HG02884 (cell line): ENCODE data around the gene KCNJ6.
"Not testable (repeated sequence)": the region's sequence is repeated elsewhere in the genome, so short reads cannot be mapped to it uniquely, and the experiment has no call there.

Experiments used
- ATAC-seq: cut with Tn5 transposase; IDR thresholded peaks from one replicate; pipeline ENCODE4 v1.9.1; 2021; ENCODE audit warnings: mild to moderate bottlenecking, moderate library complexity; ENCODE audit not compliant: unreplicated experiment

The KCNJ6 gene

DNA sequence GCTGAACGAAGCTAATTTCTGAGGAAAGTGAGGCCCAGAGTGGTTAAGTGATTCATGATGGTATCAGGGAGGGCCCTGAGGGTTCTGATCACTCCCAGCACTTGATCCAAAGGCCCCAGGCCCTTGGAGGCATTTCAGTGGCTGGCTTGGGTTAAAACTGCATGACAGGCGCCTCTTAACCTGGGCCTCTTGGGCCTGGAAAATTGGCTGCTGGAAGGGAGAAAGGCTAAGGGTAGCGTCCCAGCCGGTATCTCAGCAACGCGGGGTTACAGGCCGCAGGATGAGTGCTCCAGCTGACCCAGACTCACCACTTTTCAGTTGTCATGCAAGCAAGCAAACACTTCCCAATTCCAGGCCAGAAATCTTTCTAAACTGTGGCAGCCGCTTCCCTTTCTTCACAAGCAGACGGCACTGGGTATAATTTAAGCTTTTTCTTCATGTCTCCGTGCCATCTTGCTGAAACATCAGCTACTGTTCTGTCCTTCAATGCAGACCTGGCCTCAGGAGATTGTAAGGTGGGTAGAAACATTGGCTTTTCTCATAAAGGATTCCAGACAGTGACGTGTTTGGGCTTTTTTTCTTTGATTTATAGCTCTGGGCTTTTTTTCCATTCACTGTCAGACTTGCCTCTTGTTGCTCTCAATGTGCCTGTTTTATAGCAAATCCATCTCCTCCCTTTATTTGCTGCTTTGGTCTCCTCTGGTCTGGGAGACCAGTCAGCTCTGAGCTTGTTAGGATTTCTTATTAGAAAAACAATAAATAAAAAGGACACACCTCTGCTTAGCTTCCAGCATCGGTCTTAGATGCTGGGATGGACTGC is 229.1 kb downstream of the KCNJ6 start:
- ATAC-seq = no peak

- ATAC-seq = no peak
Measured at GRCh38 chr21:37684547-37684946, 231.7 kb downstream of the KCNJ6 start.

DNA sequence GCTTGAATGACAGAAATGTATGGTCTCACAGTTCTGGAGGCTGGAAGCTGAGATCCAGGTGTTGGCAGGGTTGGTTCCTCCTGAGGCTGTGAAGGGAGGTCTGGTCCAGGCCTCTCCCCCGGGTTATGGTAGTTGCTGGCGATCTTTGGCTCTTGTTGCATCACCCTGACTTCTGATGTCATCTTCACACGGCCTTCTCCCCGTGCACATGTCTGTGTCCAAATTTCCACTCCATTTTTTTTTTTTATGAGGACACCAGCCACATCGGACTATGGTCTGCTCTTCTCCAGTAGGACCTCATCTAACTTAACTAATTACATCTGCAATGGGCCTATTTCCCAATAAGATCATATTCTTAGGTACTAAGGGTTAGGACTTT is 232.2 kb downstream of the KCNJ6 start:
- no peak for ATAC-seq

GRCh38 chr21:37683396-37684114 is 232.7 kb downstream of the KCNJ6 start:
- ATAC-seq = no peak

DNA sequence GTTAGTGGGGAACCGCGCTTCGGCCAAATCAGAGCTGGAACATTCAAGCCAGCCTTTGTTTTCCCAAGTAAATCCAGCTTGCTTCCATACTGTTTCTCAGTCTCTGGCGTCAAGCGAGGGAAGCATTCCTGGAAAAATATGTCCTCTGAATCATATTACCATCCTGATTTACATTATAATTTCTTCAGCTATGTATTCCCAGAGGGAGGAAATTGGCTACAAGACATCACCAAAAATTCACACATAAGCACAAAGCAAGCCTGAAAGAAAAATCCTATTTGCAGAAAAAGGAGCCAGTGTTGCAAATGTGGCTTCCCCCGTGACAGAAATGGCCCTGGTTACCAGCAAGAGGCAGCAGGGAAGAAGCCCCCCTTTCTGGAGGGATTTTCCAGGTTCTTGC is 233.3 kb downstream of the KCNJ6 start:
- no peak for ATAC-seq

DNA sequence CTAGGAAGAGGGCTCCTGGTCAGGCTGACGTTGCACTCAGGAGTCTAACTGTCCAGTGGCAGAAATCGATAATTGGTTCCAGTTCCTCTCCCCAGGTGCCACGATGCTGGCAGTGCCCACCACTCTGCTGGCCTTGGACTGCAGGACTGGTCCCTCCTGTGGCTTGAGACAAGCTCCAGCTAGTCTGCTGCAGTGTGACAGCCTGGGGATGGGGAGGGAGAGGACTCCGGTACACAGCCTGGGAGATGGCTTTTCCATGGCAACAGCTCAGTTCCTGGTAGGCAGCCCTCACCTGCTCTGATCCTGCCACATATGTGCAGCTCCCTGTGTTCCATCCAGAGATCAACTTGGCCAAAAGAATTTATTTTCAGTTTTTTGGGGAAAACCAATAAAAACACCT is 239.3 kb downstream of the KCNJ6 start:
- ATAC-seq = no peak

- ATAC-seq = no peak
Measured at GRCh38 chr21:37675202-37675801, 241.0 kb downstream of the KCNJ6 start.

GRCh38 chr21:37673801-37674575 is 242.3 kb downstream of the KCNJ6 start:
- ATAC-seq = no peak

DNA sequence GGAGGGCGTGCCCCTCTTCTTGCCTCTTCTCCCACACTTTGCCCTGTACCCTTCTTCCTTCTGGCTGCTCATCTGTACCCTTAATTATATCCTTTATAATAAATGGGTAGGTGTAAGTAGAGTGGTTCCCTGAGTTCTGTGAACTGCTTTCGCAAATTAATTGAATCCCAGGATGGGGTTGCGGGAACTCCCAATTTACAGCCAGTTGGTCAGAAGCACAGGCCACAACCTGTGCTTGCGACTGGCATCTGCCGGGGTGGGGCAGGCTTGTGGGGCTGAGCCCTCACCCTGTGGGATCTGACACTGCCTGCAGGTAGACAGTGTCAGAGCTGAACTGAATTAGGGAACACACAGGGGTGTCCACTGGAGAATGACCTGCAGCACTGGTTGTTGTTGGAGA is 244.9 kb downstream of the KCNJ6 start:
- no peak for ATAC-seq

GRCh38 chr21:37670883-37671282 is 245.4 kb downstream of the KCNJ6 start:
- no peak for ATAC-seq

DNA sequence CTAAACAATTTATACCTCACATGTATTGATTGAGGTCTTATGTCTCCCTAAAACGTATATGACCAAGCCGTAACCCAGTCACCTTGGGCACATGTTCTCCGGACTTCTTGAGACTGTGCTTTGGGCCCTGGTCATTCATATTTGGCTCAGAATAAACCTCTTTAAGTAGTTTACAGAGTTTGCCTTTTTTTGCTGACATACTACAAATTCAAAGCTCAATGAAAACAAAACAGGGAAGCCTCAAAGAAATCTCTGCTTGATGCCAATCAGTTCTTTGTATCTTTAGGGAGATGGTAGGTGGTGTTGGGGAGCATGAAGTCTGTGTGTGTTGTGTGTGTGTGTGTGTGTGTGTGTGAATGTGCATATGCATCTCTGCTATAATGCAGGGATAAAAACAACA is 247.0 kb downstream of the KCNJ6 start:
- ATAC-seq = no peak

GRCh38 chr21:37668462-37669239 is 247.6 kb downstream of the KCNJ6 start:
- ATAC-seq = no peak

DNA sequence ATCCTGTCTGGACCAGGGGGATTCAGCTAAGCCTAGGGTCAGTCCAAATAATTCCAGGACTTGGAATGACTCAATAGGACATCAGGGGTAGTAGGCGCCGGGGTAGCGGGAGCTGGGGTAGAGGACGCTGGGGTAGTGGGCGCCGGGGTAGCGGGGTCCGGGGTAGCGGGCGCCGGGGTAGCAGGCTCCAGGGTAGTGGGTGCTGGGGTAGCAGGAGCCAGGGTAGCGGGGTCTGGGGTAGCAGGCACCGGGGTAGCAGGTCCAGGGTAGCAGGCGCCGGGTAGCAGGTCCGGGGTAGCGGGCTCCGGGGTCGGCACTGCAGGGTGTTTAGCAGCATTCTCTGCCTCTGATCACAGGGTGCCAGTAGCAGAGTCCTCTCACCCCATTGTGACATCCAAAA is 248.9 kb downstream of the KCNJ6 start:
- no peak for ATAC-seq

DNA sequence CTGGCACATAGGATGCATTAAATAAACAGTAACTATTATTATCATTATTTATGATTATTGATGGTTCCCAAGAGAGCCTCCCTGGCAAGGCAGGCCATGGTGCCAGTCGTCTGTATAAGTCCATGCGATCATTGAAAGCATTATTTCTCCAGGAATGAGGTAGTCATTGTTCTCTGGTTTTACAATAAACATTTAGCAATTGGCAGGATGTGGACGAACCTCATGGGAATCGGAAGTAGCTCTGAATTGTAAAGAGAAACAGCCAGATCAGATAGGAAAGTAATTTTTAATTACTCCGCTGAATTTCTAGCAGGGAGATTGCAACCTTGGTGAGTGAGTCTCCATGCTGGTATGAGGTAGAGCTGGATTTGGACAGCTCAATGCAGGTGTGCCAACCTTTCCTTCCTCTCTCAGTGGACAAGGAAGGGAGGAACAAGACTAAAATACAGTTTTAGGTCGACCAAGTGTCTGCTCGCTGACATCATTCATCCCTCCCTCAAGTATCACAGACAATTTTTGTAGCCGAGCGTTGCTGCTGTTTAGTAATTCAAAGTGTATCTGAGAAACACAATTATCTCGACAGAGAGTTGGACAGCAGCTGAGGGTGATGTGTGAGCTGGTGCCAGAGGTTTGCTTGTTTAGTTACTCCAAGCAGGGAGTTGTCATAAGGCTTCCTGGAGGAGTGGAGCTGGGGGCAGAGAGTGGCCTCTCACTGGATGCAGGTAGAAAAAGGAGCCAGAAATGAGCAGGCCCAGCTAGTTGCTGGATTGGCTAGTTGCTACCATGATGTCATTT is 250.8 kb downstream of the KCNJ6 start:
- no peak for ATAC-seq

DNA sequence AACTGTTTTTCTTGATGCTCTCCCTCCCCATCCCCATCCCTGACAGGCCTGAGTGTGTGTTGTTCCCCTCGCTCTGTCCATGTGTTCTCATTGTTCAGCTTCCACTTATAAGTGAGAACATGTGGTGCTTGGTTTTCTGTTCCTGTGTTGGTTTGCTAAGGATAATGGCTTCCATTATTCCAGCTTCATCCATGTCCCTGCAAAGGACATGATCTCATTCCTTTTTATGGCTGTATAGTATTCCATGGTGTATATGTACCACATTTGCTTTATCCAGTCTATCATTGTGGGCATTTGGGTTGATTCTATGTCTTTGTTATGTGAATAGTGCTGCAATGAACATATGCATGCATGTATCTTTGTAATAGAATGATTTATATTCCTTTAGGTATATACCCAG is 254.0 kb downstream of the KCNJ6 start:
- not testable (repeated sequence) for ATAC-seq

- ATAC-seq = no peak
Measured at GRCh38 chr21:37660709-37661108, 255.5 kb downstream of the KCNJ6 start.

DNA sequence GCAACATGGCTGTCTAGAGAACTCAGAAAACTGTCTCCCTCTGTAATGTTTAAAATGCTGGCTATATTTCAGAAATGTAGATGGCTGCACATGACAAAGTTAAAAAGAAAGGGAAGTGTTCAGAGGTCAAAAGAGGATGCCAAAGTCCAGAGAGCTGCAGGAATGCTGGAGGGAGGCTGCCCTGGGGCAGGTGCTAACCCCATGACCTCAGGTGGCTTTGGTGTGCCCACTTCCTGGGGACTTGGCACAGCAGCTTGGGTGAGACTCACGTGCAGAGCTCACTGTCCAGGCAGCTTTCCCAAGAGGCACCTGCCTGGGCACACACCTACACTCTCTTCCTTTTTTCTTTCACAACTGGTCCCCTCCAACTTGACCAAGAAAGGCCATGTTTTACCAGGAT is 256.4 kb downstream of the KCNJ6 start:
- ATAC-seq = no peak

DNA sequence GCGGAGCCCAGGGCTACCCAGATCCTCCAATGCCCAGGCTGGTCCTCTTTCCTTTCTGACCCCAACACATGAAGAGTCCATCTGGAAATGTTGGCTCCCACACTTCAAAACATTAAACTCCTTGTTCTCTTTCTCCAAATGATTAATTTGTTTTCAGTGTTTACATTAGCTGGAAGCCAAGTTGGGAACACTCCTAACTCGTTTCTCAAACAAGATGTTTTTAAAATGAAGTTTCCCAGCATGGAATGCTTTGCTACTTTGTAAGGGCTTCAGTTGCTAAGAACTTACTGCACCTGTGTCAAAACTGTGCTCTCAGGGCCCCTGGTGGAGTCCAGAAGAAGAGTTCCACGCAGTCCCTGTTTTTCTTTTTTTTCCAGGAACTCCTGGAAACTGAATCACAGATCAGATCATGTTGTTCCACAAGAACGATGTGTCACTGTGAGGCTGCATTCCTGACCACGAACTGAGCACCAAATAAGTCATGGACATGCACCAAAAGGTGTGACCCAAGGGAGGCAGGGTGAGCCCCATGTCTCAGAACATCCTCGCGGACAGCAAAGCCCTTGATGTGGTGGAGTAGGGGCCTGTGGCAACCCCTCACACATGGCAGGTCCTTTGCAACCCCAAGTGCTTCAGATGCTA is 257.3 kb downstream of the KCNJ6 start:
- no peak for ATAC-seq

- no peak for ATAC-seq
Measured at GRCh38 chr21:37658121-37658816, 258.0 kb downstream of the KCNJ6 start.
